Pancreas (tissue), 10 donors: ENCODE measurements around the gene CAPN2. TPM values are rescaled to one million over a fixed set of nuclear protein-coding genes. Genes with fewer than 3 reads are reported as not detected.
A peak's percentile ranks its signal among the peaks of the same experiment; 100 is the strongest.
"Not testable (repeated sequence)": the region's sequence is repeated elsewhere in the genome, so short reads cannot be mapped to it uniquely, and the experiment has no call there.

ENCODE experiments used
- ATAC-seq, 4 donors: fragments of 200-7000 bp; cut with Tn5 transposase; one replicate each; pipeline versions ENCODE4 v1.8.0 to v1.9.1; 2020; ENCODE audit warnings: mild to moderate bottlenecking in 4 of 4, moderate library complexity in 4 of 4
- DNase-seq, 6 donors: peaks; one replicate each; pipeline ENCODE4 v3.0.0-alpha.2; 2020
- FAIRE-seq: peaks from 2 replicates; lab custom pipeline; 2012; peaks lifted over from hg19 to GRCh38; lab: Jason Lieb, UNC
- H3K27ac ChIP-seq, 4 donors: fragments of 200-600 bp; sonication (generic); 1 replicate in 3 of 4; 2 replicates in 1 of 4; pipeline versions ENCODE4 v1.5.0 to v1.8.0; 2020
- H3K27me3 ChIP-seq, 4 donors: fragments of 200-600 bp; one replicate each; pipeline ENCODE4 v1.8.0; 2021
- H3K36me3 ChIP-seq, 3 donors: fragments of 200-600 bp; sonication (generic) in 1 of 3; one replicate each; pipeline versions ENCODE4 v1.5.0 to v1.8.0; 2020 to 2021
- H3K4me1 ChIP-seq, 3 donors: fragments of 200-600 bp; one replicate each; pipeline ENCODE4 v1.8.0; 2021
- H3K4me3 ChIP-seq, 4 donors: fragments of 200-600 bp; sonication (generic) in 2 of 4; one replicate each; pipeline versions ENCODE4 v1.5.0 to v1.8.0; 2020 to 2021
- H3K9me3 ChIP-seq, 4 donors: fragments of 200-600 bp; one replicate each; pipeline ENCODE4 v1.8.0; 2021
- WGBS, 2 donors: extraction: QIAGEN DNeasy Blood & Tissue Kit; methylation state at CpG; one replicate each; pipeline ENCODE4 v1.1.7; 2013; 5-methylcytosine and 5-hydroxymethylcytosine counted together
- intact Hi-C, 3 donors: fragments of 100-400 bp; cut with DNase I; formaldehyde crosslinking; loops; one replicate each; pipeline versions ENCODE4 v1.11.1 to v1.14.2; 2022
- polyA plus RNA-seq, 2 donors: library from polyadenylated mRNA; stranded (reverse); fragments of 200-250 nt; gene quantifications; one replicate each; pipeline ENCODE4 v1.2.3, GENCODE V29; 2013
- total RNA-seq, 6 donors: library from RNA; stranded (reverse); fragmentation: NEBNext Ultra II Directional in 4 of 6; extraction: Animal tissue kit (Norgen Biotek cat#: 25700) in 4 of 6; gene quantifications; one replicate each; pipeline versions ENCODE4 v1.2.1 to v1.2.4, GENCODE V29; 2021 to 2023
- TF ChIP-seq, protein P1 (sequence below), 4 donors: fragments of 200-600 bp; sonication (generic) in 3 of 4; IDR thresholded peaks; one replicate each; pipeline versions ENCODE4 v1.5.0 to v1.8.0; 2021; ENCODE audit warnings: antibody characterized with exemption in 4 of 4
- donor health status: healthy with polysubstance abuse.
- donor health status: DM: no; HTN: no; CAD: no; lungs with moderate emphysema.
- donor health status: DM: no; HTN: no; CAD: no.
- donor health status: control.
- donor health status: control.
- donor health status: Bipolar disorder and iron deficiency.
- donor health status: DM: yes; HTN: yes; CAD: no.
- donor health status: DM: no; HTN: no; CAD: no.
- donor health status: DM: no; HTN: no; CAD: no.
- donor health status: DM: yes; HTN: yes; CAD: no.

Gene CAPN2
- total and polyA plus RNA-seq, 8 donors, result 48.2 to 90.0 (median 55.7) TPM

- TF ChIP-seq, protein P1, sequence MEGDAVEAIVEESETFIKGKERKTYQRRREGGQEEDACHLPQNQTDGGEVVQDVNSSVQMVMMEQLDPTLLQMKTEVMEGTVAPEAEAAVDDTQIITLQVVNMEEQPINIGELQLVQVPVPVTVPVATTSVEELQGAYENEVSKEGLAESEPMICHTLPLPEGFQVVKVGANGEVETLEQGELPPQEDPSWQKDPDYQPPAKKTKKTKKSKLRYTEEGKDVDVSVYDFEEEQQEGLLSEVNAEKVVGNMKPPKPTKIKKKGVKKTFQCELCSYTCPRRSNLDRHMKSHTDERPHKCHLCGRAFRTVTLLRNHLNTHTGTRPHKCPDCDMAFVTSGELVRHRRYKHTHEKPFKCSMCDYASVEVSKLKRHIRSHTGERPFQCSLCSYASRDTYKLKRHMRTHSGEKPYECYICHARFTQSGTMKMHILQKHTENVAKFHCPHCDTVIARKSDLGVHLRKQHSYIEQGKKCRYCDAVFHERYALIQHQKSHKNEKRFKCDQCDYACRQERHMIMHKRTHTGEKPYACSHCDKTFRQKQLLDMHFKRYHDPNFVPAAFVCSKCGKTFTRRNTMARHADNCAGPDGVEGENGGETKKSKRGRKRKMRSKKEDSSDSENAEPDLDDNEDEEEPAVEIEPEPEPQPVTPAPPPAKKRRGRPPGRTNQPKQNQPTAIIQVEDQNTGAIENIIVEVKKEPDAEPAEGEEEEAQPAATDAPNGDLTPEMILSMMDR (IDR thresholded peaks at IDR 0.05), result no peak
- no peaks in the 10 kb centered on the region for H3K9me3 ChIP-seq
- ATAC-seq (peak; percentile 36 to 74 (median 62)), DNase-seq (peak in 1 of 6 donors; percentile 20), FAIRE-seq (no peak)
- H3K4me3 ChIP-seq, result no peak overlapping the region
- H3K4me1 ChIP-seq, result peaks cover 6 to 18% (median 7%) of the 10 kb centered on the region in 3 donors
- no peaks in the 10 kb centered on the region for H3K27me3 ChIP-seq
- 64 to 69% methylated on average over 7 of the region's 7 CpGs for WGBS, 2 donors
- intact Hi-C loops, result no loop called here
- no peaks in the 10 kb centered on the region for H3K36me3 ChIP-seq
- H3K27ac ChIP-seq, result peak overlapping the region; percentile 50 to 83 (median 70)
These were observed 27.2 kb downstream of the CAPN2 start for GRCh38 chr1:223739366-223740037.

- H3K4me3 ChIP-seq, FAIRE-seq, intact Hi-C loops, H3K27me3 ChIP-seq, DNase-seq, H3K9me3 ChIP-seq, H3K36me3 ChIP-seq: not testable (repeated sequence)
- peak overlapping the region; percentile 50 to 83 (median 70) for H3K27ac ChIP-seq
- peak in 3 of 4 donors; percentile 26 to 34 (median 31) for ATAC-seq
- peaks cover 6 to 18% (median 7%) of the 10 kb centered on the region in 3 donors for H3K4me1 ChIP-seq
- 66 to 75% methylated on average over 10 of the region's 10 CpGs for WGBS, 2 donors
These were observed 27.8 kb downstream of the CAPN2 start for GRCh38 chr1:223740038-223740736.

- Histone ChIP-seq H3K27me3 (no peaks in the 10 kb centered on the region), H3K27ac (peak overlapping the region in 1 of 4 donors; percentile 38), H3K4me1 (peaks cover 6 to 18% (median 7%) of the 10 kb centered on the region in 3 donors), H3K36me3 (peaks cover 0 to 5% (median 0%) of the 10 kb centered on the region in 3 donors), H3K4me3 (no peak overlapping the region), H3K9me3 (no peaks in the 10 kb centered on the region)
- DNase-seq, result no peak
- 91 to 93% methylated on average over 6 of the region's 6 CpGs for WGBS, 2 donors
- FAIRE-seq, result no peak
- intact Hi-C loops, result no loop called here
- no peak for ATAC-seq
- TF ChIP-seq, protein P1 (IDR thresholded peaks at IDR 0.05), result no peak
These were observed 29.5 kb downstream of the CAPN2 start for GRCh38 chr1:223741861-223742260.

DNA sequence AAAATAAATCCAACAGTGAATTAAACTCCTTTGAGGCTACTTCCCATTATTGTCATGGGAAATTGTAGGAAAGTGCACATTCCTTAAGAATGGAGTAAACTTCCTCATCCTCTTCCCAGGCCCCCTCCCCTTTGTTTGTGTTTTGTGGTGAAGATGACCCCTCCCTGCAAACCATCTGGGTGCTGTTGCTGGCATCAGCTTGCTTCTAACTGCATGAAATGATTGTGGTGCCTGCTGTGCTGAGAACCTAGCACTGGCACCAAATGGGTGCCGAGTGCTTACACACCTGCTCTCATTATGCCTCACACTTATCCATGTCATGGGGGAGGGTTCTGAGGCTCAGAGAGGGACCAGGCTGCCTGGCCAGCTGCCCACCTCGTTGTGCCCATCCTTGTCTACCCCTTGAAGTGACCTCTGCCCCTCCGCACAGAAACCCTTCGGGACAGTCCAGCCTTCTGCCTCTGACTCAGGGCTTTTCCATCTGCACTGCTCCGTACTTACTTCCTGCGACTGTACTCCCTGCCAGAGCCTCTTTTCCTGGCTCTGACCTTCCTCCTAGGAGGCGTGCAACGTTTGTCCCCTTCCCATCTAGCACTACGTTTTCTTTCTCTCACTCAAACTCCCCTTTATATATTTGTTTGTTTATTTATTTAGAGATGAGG is 30.6 kb downstream of the CAPN2 start:
- ATAC-seq, result no peak
- 75 to 79% methylated on average over 9 of the region's 9 CpGs for WGBS, 2 donors

More for the DNA sequence above, 30.6 kb downstream of the CAPN2 start:
- no peak for FAIRE-seq
- H3K4me3 ChIP-seq, result no peak overlapping the region
- intact Hi-C loops, result no loop called here
- no peaks in the 10 kb centered on the region for H3K27me3 ChIP-seq
- TF ChIP-seq, protein P1 (IDR thresholded peaks at IDR 0.05), result no peak
- no peak for DNase-seq
- peaks cover 0 to 12% (median 0%) of the 10 kb centered on the region in 3 donors for H3K36me3 ChIP-seq
- H3K9me3 ChIP-seq, result no peaks in the 10 kb centered on the region
- H3K4me1 ChIP-seq, result peaks cover 3 to 17% (median 6%) of the 10 kb centered on the region in 3 donors
- no peak overlapping the region for H3K27ac ChIP-seq
